HUDEP-2 (cell line): Measurements from ENCODE around the gene TOX2.
A peak's percentile ranks its signal among the peaks of the same experiment; 100 is the strongest.

ENCODE experiments used
- DNase-seq, 76 experiments: peaks; one replicate each; lab custom pipeline; 2025; ENCODE audit not compliant: unreplicated experiment in 76 of 76; lab: John Stamatoyannopoulos, UW

Gene TOX2

GRCh38 chr20:43915211-43916072, 790 bp downstream of the TOX2 start:
- no peak for DNase-seq

GRCh38 chr20:43916073-43916880, 1.6 kb downstream of the TOX2 start:
- no peak for DNase-seq

GRCh38 chr20:43916881-43917371, 2.3 kb downstream of the TOX2 start:
- DNase-seq: no peak

GRCh38 chr20:43917380-43917779, 2.7 kb downstream of the TOX2 start:
- no peak for DNase-seq

DNA sequence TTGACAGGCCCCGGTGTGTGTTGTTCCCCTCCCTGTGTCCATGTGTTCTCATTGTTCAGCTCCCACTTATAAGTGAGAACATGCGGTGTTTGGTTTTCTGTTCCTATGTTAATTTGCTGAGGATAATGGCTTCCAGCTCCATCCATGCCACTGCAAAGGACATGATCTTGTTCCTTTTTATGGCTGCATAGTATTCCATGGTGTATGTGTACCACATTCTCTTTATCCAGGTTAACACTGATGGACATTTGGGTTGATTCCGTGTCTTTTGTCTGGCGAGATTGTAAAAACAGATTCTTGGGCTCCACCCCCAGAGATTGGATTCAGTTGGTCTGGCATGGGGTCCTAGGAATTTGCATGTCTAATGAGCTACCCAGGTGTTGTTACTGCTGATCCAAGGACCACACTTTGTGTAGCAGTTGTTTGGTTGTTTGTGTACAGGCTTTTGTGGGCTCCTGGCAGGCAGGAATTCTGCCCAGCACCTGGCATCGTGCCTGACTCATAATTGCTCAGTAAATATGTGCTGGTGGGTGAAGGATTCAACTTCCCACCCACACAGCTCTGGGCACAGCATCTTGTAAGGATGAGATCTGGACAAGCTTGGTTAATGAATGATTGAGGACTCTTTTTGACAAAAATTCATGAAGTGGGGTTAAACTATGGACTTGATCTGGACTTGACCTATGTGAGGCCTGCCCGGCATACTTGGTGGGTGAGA, 5.2 kb downstream of the TOX2 start:
- DNase-seq: no peak

DNA sequence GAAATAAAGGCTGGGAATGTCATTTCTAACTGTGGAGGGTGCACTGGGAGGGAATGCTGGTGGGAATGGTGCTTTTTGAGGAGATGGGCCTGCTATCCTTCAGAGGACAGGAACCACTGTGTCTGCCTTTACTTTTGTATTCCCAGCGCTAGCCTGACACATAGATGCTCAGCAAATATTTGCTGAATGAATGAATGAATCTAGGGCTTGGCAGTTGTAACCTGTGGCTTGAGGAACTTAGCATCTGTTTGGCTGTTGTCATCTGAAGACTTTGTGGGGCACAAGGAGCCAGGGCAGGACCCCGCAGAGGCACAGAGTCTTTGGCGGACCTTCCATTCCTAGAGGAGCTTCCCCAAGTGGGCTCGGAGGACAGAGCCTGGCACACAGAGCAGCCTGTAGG, 6.1 kb downstream of the TOX2 start:
- DNase-seq: no peak

DNA sequence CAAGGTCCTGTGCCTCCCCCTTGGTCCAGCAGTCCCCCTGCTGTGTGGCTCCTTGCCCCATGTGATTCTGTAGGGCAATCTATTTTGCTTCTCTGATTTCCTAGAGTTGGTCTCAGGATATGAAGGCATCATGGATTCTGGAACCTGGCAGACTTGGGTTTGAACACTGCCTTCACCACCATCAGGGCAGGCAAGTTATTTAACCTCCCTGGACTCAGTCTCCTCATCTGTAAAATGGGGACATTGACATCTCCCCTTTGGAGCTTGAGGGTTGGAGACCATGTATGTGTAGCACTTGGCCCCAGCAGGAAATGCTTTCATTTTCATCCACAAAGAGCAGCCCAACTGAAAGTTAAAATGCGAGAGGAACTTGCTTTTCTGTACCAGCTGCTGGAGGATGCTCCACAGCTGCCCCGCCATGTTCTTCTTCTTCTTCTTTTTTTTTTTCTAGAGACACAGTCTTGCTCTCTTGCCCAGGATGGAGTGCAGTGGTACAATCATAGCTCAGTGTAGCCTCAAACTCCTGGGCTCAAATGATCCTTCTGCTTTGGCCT, 6.7 kb downstream of the TOX2 start:
- no peak for DNase-seq

- no peak for DNase-seq
Measured at GRCh38 chr20:43922614-43923013, 8.0 kb downstream of the TOX2 start.

DNA sequence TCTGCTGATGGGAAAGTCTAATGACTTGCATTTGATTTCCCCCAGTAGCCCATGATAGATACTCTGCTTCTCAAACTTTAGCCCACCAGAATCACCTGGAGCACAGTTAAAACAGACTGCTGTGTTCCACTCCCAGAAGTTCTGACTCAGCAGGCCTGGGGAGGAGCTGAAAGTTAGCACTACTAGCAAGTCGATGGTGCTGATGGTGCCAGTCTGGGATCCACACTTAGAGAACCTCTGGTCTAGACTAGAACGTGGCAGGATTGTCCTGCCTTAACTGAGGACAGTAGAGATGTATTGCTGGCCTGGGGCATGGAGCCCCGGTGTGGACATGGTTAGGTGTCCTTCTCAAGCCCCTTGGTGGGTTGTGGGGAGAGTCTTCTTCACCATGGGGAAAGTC, 8.7 kb downstream of the TOX2 start:
- DNase-seq: no peak

GRCh38 chr20:43923917-43924316, 9.3 kb downstream of the TOX2 start:
- DNase-seq: no peak

DNA sequence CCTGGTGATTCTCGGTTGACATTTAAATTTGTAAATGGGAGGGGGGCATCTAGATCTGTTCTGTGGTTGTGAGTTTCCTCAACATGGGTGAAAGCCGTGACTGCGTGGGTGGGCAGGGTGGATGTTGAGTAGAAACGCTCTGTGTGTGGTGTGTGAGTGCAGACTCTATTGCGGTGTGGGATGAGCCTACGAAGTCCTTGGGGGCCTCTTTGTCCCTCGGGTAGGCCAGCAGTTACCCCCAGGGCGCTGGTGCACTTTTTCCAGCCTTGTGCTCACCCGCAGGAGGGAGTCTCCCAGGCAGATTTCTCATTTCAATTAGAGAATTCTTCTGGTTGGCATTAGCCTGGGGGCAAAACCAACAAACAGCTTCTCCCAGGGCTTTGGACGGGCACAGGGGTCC, 10.6 kb downstream of the TOX2 start:
- DNase-seq: no peak

GRCh38 chr20:43925801-43926200, 11.1 kb downstream of the TOX2 start:
- peak in 6 of 76 experiments; percentile 1 to 37 (median 8) for DNase-seq

- no peak for DNase-seq
Measured at GRCh38 chr20:43926287-43927050, 11.8 kb downstream of the TOX2 start.

DNA sequence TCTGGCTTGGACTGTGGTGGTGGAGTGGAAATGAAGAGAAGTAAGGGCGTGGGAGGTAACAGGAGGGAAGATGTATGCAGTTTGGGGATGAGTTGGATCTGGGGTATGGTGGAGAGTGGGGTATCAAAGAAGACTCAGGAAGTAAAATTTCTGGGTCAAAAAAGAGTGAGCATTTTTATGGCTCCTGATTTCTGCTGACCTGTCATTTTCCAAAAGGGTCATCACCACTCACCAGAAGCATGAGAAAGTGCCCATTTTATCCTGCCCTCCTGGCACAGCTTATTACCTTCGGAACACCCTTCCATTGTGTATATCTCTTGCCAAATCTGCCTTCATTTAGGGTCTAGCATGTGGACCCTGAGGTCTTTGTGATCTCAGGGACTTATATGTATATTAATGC, 17.3 kb downstream of the TOX2 start:
- no peak for DNase-seq

DNA sequence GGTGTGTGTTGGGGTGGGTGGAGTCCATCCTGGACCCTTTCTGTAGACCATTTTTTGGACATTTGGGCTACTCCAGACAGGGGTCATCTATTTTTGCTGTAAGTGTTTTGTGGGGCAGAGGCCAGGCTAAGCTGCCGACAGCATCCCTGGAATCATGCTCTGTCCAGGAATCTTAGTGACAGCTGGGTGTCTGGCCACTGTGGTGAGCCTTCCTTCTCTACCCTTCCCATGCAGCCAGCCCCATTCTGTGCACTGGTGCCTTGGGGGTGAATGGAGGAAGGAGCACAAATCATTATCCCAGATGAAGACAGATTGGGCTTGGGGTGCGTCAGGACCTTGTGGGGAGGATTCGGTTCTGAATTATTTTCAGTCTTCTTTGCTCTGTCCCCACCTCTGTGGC, 20.2 kb downstream of the TOX2 start:
- no peak for DNase-seq

GRCh38 chr20:43936104-43936770, 21.6 kb downstream of the TOX2 start:
- no peak for DNase-seq

- no peak for DNase-seq
Measured at GRCh38 chr20:43936805-43937204, 22.2 kb downstream of the TOX2 start.

GRCh38 chr20:43937591-43937990, 22.9 kb downstream of the TOX2 start:
- no peak for DNase-seq

GRCh38 chr20:43938017-43938655, 23.5 kb downstream of the TOX2 start:
- no peak for DNase-seq
